HG02623 (cell line): ENCODE results near the gene RBP3.
"Not testable (repeated sequence)": the region's sequence is repeated elsewhere in the genome, so short reads cannot be mapped to it uniquely, and the experiment has no call there.

Experiments used
- ATAC-seq: cut with Tn5 transposase; IDR thresholded peaks from one replicate; pipeline ENCODE4 v1.9.1; 2021; ENCODE audit warnings: moderate library complexity; ENCODE audit not compliant: unreplicated experiment

RBP3 gene

GRCh38 chr10:47370015-47370767 lies 22.0 kb downstream of the RBP3 start:
- no peak for ATAC-seq

GRCh38 chr10:47370878-47371277 lies 22.7 kb downstream of the RBP3 start:
- no peak for ATAC-seq

- no peak for ATAC-seq
Observed at GRCh38 chr10:47371629-47372485, 23.7 kb downstream of the RBP3 start.

GRCh38 chr10:47372726-47373125 lies 24.6 kb downstream of the RBP3 start:
- ATAC-seq = no peak

GRCh38 chr10:47374611-47375536 lies 26.7 kb downstream of the RBP3 start:
- ATAC-seq = no peak

GRCh38 chr10:47376522-47377220 lies 28.5 kb downstream of the RBP3 start:
- no peak for ATAC-seq

- no peak for ATAC-seq
Observed at GRCh38 chr10:47378183-47378510, 30.0 kb downstream of the RBP3 start.

- no peak for ATAC-seq
Observed at GRCh38 chr10:47378606-47379444, 30.7 kb downstream of the RBP3 start.

- ATAC-seq = no peak
Observed at GRCh38 chr10:47379445-47379785, 31.3 kb downstream of the RBP3 start.

- ATAC-seq = no peak
Observed at GRCh38 chr10:47379901-47380300, 31.7 kb downstream of the RBP3 start.

- ATAC-seq = no peak
Observed at GRCh38 chr10:47380341-47381102, 32.4 kb downstream of the RBP3 start.

- no peak for ATAC-seq
Observed at GRCh38 chr10:47381103-47381395, 32.9 kb downstream of the RBP3 start.

- ATAC-seq = no peak
Observed at GRCh38 chr10:47381427-47382379, 33.5 kb downstream of the RBP3 start.

- no peak for ATAC-seq
Observed at GRCh38 chr10:47383261-47384147, 35.3 kb downstream of the RBP3 start.

GRCh38 chr10:47384148-47384921 lies 36.2 kb downstream of the RBP3 start, which contains the start of gene ZNF488:
Gene ZNF488, minus strand, starts transcription at chr10:47384293. Its CDS starts 15,464 bp downstream, at chr10:47368829.
- ATAC-seq = peak; percentile 91

- not testable (repeated sequence) for ATAC-seq
Observed at GRCh38 chr10:47386104-47386503, 37.9 kb downstream of the RBP3 start.
